ENCODE data around the gene DGKD.

The DGKD gene

GRCh38 chr2:233477548-233478433 lies 123.5 kb downstream of the DGKD start:
- DNase-seq (ENCODE audit: low read depth in 2 of 2) = no peak

- no peak for DNase-seq (ENCODE audit: low read depth in 2 of 2)
These were observed 125.6 kb downstream of the DGKD start for GRCh38 chr2:233479616-233480489.

- no peak for DNase-seq (ENCODE audit: low read depth in 2 of 2)
These were observed 126.4 kb downstream of the DGKD start for GRCh38 chr2:233480490-233481202.

GRCh38 chr2:233481368-233482142 lies 127.3 kb downstream of the DGKD start:
- no peak for DNase-seq (ENCODE audit: low read depth in 2 of 2)

GRCh38 chr2:233482616-233483015 lies 128.3 kb downstream of the DGKD start:
- DNase-seq (ENCODE audit: low read depth in 2 of 2) = no peak

GRCh38 chr2:233485726-233486125 lies 131.4 kb downstream of the DGKD start:
- DNase-seq (ENCODE audit: low read depth in 2 of 2) = no peak

- no peak for DNase-seq (ENCODE audit: low read depth in 2 of 2)
These were observed 132.1 kb downstream of the DGKD start for GRCh38 chr2:233486357-233486756.

GRCh38 chr2:233486778-233487552 lies 132.7 kb downstream of the DGKD start:
- no peak for DNase-seq (ENCODE audit: low read depth in 2 of 2)

- DNase-seq (ENCODE audit: low read depth in 2 of 2) = no peak
These were observed 133.6 kb downstream of the DGKD start for GRCh38 chr2:233487748-233488345.

- no peak for DNase-seq (ENCODE audit: low read depth in 2 of 2)
These were observed 134.8 kb downstream of the DGKD start for GRCh38 chr2:233489143-233489542.

GRCh38 chr2:233489666-233490065 lies 135.4 kb downstream of the DGKD start:
- DNase-seq (ENCODE audit: low read depth in 2 of 2) = no peak

- no peak for DNase-seq (ENCODE audit: low read depth in 2 of 2)
These were observed 136.5 kb downstream of the DGKD start for GRCh38 chr2:233490831-233491230.

- DNase-seq (ENCODE audit: low read depth in 2 of 2) = no peak
These were observed 137.0 kb downstream of the DGKD start for GRCh38 chr2:233491326-233491725.

- DNase-seq (ENCODE audit: low read depth in 2 of 2) = no peak
These were observed 137.8 kb downstream of the DGKD start for GRCh38 chr2:233492078-233492477.

- DNase-seq (ENCODE audit: low read depth in 2 of 2) = no peak
These were observed 138.5 kb downstream of the DGKD start for GRCh38 chr2:233492751-233493150.

- no peak for DNase-seq (ENCODE audit: low read depth in 2 of 2)
These were observed 141.5 kb downstream of the DGKD start for GRCh38 chr2:233495503-233496496.

- no peak for DNase-seq (ENCODE audit: low read depth in 2 of 2)
These were observed 143.4 kb downstream of the DGKD start for GRCh38 chr2:233497692-233498091.

- no peak for DNase-seq (ENCODE audit: low read depth in 2 of 2)
These were observed 143.8 kb downstream of the DGKD start for GRCh38 chr2:233498126-233498525.

- no peak for DNase-seq (ENCODE audit: low read depth in 2 of 2)
These were observed 145.6 kb downstream of the DGKD start for GRCh38 chr2:233499928-233500327.
